ENCODE data around the gene BAMBI. TPM values are rescaled to one million over a fixed set of nuclear protein-coding genes. Genes with fewer than 3 reads are reported as not detected.

BAMBI gene
- total RNA-seq, 1 donor from 2014 or later: 50.6 TPM

DNA sequence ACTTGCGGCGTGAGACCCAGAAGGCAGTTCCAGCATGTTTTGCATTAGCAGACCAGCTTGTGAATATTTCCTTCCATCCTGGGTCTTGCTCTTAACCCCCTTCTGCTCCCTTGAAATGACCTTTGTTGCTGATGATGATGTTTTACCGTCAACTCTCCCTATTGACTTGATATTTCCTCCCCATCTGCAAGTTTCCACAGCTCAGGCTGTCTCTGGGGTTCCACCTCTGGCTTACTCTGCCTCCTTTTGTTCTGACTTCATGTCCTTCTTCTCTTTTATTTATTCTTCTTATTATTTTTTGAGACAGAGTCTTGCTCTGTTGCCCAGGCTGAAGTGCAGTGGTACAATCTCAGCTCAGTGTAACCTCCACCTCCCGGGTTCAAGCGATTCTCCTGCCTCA, 17.2 kb downstream of the BAMBI start:
- FAIRE-seq: no peak
- no peak overlapping the region for H3K9ac ChIP-seq (ENCODE audit: low read length)
- no peaks in the 10 kb centered on the region for H3K9me3 ChIP-seq (ENCODE audit: insufficient read depth, low read depth, low read length)
- H3K79me2 ChIP-seq (ENCODE audit: insufficient read depth, low read length): no peaks in the 10 kb centered on the region
- Mint-ChIP-seq H3K27ac (ENCODE audit: unreplicated experiment) (no peak overlapping the region), H3K4me1 (ENCODE audit: low read depth, unreplicated experiment) (peaks cover 2% of the 10 kb centered on the region), H3K9me3 (ENCODE audit: unreplicated experiment) (no peaks in the 10 kb centered on the region), H3K36me3 (ENCODE audit: low read depth, unreplicated experiment) (no peaks in the 10 kb centered on the region), H3K27me3 (ENCODE audit: low read depth, unreplicated experiment) (peaks cover 3% of the 10 kb centered on the region), H3K4me3 (ENCODE audit: unreplicated experiment) (no peak overlapping the region)
- H3K27me3 ChIP-seq (ENCODE audit: insufficient read depth, low read length): no peaks in the 10 kb centered on the region
- no peak overlapping the region for H3K4me3 ChIP-seq (ENCODE audit: insufficient read depth, low read depth, low read length)
- TF ChIP-seq, protein P1, sequence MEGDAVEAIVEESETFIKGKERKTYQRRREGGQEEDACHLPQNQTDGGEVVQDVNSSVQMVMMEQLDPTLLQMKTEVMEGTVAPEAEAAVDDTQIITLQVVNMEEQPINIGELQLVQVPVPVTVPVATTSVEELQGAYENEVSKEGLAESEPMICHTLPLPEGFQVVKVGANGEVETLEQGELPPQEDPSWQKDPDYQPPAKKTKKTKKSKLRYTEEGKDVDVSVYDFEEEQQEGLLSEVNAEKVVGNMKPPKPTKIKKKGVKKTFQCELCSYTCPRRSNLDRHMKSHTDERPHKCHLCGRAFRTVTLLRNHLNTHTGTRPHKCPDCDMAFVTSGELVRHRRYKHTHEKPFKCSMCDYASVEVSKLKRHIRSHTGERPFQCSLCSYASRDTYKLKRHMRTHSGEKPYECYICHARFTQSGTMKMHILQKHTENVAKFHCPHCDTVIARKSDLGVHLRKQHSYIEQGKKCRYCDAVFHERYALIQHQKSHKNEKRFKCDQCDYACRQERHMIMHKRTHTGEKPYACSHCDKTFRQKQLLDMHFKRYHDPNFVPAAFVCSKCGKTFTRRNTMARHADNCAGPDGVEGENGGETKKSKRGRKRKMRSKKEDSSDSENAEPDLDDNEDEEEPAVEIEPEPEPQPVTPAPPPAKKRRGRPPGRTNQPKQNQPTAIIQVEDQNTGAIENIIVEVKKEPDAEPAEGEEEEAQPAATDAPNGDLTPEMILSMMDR (IDR thresholded peaks at IDR 0.05; ENCODE audit: insufficient read depth, low read depth, low read length): no peak
- TF ChIP-seq EZH2 (IDR thresholded peaks at IDR 0.05; ENCODE audit: insufficient read depth, low read length): no peak
- H4K20me1 ChIP-seq (ENCODE audit: insufficient read depth, low read length): no peaks in the 10 kb centered on the region
- no peaks in the 10 kb centered on the region for H3K4me1 ChIP-seq (ENCODE audit: insufficient read depth, low read length)
- no peaks in the 10 kb centered on the region for H3K36me3 ChIP-seq (ENCODE audit: insufficient read depth, low read length)
- H3K4me2 ChIP-seq (ENCODE audit: low read length): no peak overlapping the region
- H2AFZ ChIP-seq (ENCODE audit: low read depth, low read length): no peak overlapping the region
- DNase-seq (ENCODE audit: low read depth): no peak
- no peak overlapping the region for H3K27ac ChIP-seq (ENCODE audit: low read depth, low read length)

DNA sequence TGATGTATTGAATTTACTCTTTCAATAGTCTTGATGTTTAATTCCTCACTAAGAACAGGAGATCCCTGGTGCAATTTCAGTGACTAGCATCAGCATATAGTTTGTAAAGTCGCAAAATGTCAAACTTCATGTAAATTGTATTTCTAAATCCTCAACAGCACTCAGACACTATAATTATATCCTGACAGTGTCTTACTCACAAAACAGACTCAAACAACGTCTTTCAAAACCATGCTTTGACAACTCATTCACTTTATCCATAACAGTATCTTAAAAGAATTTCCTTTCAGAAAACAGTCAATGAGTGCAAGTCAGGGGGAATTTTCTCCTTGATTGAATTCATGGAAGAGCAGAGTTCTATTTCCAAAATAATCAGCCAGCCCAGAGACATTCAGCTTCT, 20.8 kb downstream of the BAMBI start:
- Mint-ChIP-seq H3K4me3 (ENCODE audit: unreplicated experiment) (no peak overlapping the region), H3K27me3 (ENCODE audit: low read depth, unreplicated experiment) (peaks cover 4% of the 10 kb centered on the region), H3K4me1 (ENCODE audit: low read depth, unreplicated experiment) (peaks cover 2% of the 10 kb centered on the region), H3K36me3 (ENCODE audit: low read depth, unreplicated experiment) (no peaks in the 10 kb centered on the region), H3K9me3 (ENCODE audit: unreplicated experiment) (peaks cover 2% of the 10 kb centered on the region), H3K27ac (ENCODE audit: unreplicated experiment) (no peak overlapping the region)
- FAIRE-seq: no peak
- Histone ChIP-seq H3K9me3 (ENCODE audit: insufficient read depth, low read depth, low read length) (no peaks in the 10 kb centered on the region), H3K4me1 (ENCODE audit: insufficient read depth, low read length) (no peaks in the 10 kb centered on the region), H2AFZ (ENCODE audit: low read depth, low read length) (no peak overlapping the region), H3K36me3 (ENCODE audit: insufficient read depth, low read length) (no peaks in the 10 kb centered on the region), H4K20me1 (ENCODE audit: insufficient read depth, low read length) (no peaks in the 10 kb centered on the region), H3K4me3 (ENCODE audit: insufficient read depth, low read depth, low read length) (no peak overlapping the region), H3K27ac (ENCODE audit: low read depth, low read length) (no peak overlapping the region), H3K79me2 (ENCODE audit: insufficient read depth, low read length) (no peaks in the 10 kb centered on the region), H3K4me2 (ENCODE audit: low read length) (no peak overlapping the region), H3K9ac (ENCODE audit: low read length) (no peak overlapping the region), H3K27me3 (ENCODE audit: insufficient read depth, low read length) (no peaks in the 10 kb centered on the region)
- DNase-seq (ENCODE audit: low read depth): no peak
- TF ChIP-seq, protein P1 (IDR thresholded peaks at IDR 0.05; ENCODE audit: insufficient read depth, low read depth, low read length): no peak
- TF ChIP-seq EZH2 (IDR thresholded peaks at IDR 0.05; ENCODE audit: insufficient read depth, low read length): no peak

DNA sequence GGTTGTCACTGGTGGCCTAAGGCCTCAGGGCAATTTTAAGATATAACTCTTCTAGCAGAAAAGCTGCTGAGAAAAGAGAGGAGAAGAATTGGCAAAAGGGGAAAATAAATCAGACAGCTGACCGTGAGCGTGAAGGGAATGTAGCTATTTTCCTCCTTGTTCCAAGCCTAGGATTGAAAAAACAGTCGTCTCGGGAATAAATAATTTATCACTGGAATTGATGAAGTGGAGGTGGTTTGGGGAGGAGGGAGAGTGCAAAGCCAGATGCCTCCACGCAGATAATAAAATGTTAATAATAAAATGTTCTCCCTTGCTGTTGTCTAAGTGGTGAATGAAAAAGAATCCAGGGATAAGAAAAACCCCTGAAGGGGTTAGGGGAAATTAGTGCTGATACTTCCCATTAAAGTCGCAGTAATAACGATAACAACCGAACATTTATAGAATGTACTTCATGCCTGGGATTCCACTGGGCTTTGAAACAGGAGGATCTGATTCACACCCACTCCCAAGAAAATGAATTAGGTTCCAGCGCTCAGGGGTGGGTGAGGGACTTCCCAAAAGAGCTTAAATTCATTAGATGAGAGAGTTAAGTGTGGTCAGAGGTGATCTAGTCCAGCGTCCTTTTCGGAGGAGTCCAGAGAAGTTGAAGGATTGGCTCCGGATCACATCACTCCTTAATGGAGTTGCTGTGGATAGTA, 27.3 kb downstream of the BAMBI start:
- DNase-seq (ENCODE audit: low read depth): no peak
- no peak overlapping the region for H3K4me3 Mint-ChIP-seq (ENCODE audit: unreplicated experiment)
- H3K9me3 Mint-ChIP-seq (ENCODE audit: unreplicated experiment): peaks cover 2% of the 10 kb centered on the region
- peaks cover 8% of the 10 kb centered on the region for H3K4me1 Mint-ChIP-seq (ENCODE audit: low read depth, unreplicated experiment)
- H3K9ac ChIP-seq (ENCODE audit: low read length): no peak overlapping the region
- H3K36me3 ChIP-seq (ENCODE audit: insufficient read depth, low read length): no peaks in the 10 kb centered on the region
- FAIRE-seq: no peak
- H2AFZ ChIP-seq (ENCODE audit: low read depth, low read length): no peak overlapping the region
- no peak for TF ChIP-seq EZH2 (IDR thresholded peaks at IDR 0.05; ENCODE audit: insufficient read depth, low read length)
- TF ChIP-seq, protein P1 (IDR thresholded peaks at IDR 0.05; ENCODE audit: insufficient read depth, low read depth, low read length): no peak
- H3K79me2 ChIP-seq (ENCODE audit: insufficient read depth, low read length): no peaks in the 10 kb centered on the region
- peaks cover 8% of the 10 kb centered on the region for H3K27me3 Mint-ChIP-seq (ENCODE audit: low read depth, unreplicated experiment)
- no peak overlapping the region for H3K4me3 ChIP-seq (ENCODE audit: insufficient read depth, low read depth, low read length)
- no peaks in the 10 kb centered on the region for H3K9me3 ChIP-seq (ENCODE audit: insufficient read depth, low read depth, low read length)
- H3K4me2 ChIP-seq (ENCODE audit: low read length): no peak overlapping the region
- H3K36me3 Mint-ChIP-seq (ENCODE audit: low read depth, unreplicated experiment): no peaks in the 10 kb centered on the region
- H3K27me3 ChIP-seq (ENCODE audit: insufficient read depth, low read length): no peaks in the 10 kb centered on the region
- H3K27ac Mint-ChIP-seq (ENCODE audit: unreplicated experiment): no peak overlapping the region
- no peaks in the 10 kb centered on the region for H3K4me1 ChIP-seq (ENCODE audit: insufficient read depth, low read length)
- H3K27ac ChIP-seq (ENCODE audit: low read depth, low read length): no peak overlapping the region
- H4K20me1 ChIP-seq (ENCODE audit: insufficient read depth, low read length): no peaks in the 10 kb centered on the region

All from astrocyte (in vitro differentiated cells and primary cell).